Neural progenitor cell (in vitro differentiated cells): ENCODE data around the gene STK4.

Experiments used
- CTCF ChIP-seq: fragments of 200-600 bp; sonication (generic); IDR thresholded peaks from 2 replicates; pipeline ENCODE4 v1.5.1; 2017; ENCODE audit warnings: antibody characterized with exemption, mild to moderate bottlenecking
- EZH2 ChIP-seq: fragments of 200-600 bp; sonication (generic); IDR thresholded peaks from 2 replicates; pipeline ENCODE4 v1.6.1; 2017; ENCODE audit warnings: antibody characterized with exemption, mild to moderate bottlenecking, moderate library complexity
- EZH2phosphoT487 ChIP-seq: fragments of 200-600 bp; sonication (generic); IDR thresholded peaks from 2 replicates; pipeline ENCODE4 v1.6.1; 2017; ENCODE audit warnings: antibody characterized with exemption

- TF ChIP-seq CTCF (no peak), EZH2phosphoT487 (no peak), EZH2 (no peak)
These were observed 151.3 kb downstream of the STK4 start for GRCh38 chr20:45117581-45117980.
